HEK293 (cell line): ENCODE data around the gene GHSR.

Source experiments
- CTCF ChIA-PET: fragments of 350-600 bp; formaldehyde crosslinking; extraction: SDS; loops from one replicate; lab custom pipeline; 2021; ENCODE audit warnings: antibody characterized with exemption; lab: Yijun Ruan, JAX
- POLR2A ChIA-PET: fragments of 300-600 bp; formaldehyde crosslinking; extraction: SDS; loops from one replicate; lab custom pipeline; 2020; ENCODE audit warnings: antibody characterized with exemption, inconsistent platforms; lab: Yijun Ruan, JAX
- H3K27ac ChIP-seq: fragments of 200-500 bp; sonication (Bioruptor generic); 2 replicates; pipeline ENCODE4 v1.5.1; 2014; ENCODE audit warnings: low read depth, low read length, control low read depth, inconsistent platforms; ENCODE audit errors: extremely low read depth
- H3K36me3 ChIP-seq, 2 experiments: fragments of 200-500 bp in 1 of 2; sonication (Bioruptor generic) in 1 of 2; 1 replicate in 1 of 2; 2 replicates in 1 of 2; pipeline ENCODE4 v1.5.1; 2014 to 2017; ENCODE audit warnings: inconsistent platforms in 2 of 2, low read length in 2 of 2; ENCODE audit not compliant: control insufficient read depth in 2 of 2, insufficient read depth in 1 of 2
- H3K4me1 ChIP-seq: fragments of 200-500 bp; sonication (Bioruptor generic); 2 replicates; pipeline ENCODE4 v1.5.1; 2014; ENCODE audit warnings: mild to moderate bottlenecking, low read length, inconsistent platforms; ENCODE audit not compliant: control insufficient read depth, insufficient read depth
- H3K4me3 ChIP-seq: 2 replicates; pipeline ENCODE4 v1.5.1; 2011; ENCODE audit warnings: low read depth, mild to moderate bottlenecking, control low read depth, low read length, moderate library complexity
- H3K9me3 ChIP-seq: fragments of 200-500 bp; sonication (Bioruptor generic); 2 replicates; pipeline ENCODE4 v1.5.1; 2014; ENCODE audit warnings: low read depth, low read length, inconsistent platforms; ENCODE audit not compliant: control insufficient read depth, insufficient read depth
- GFI1B ChIP-seq: fragments of 450-650 bp; formaldehyde crosslinking; IDR thresholded peaks from 2 replicates; pipeline ENCODE4 v1.5.1; 2016; ENCODE audit warnings: missing biosample characterization, missing genetic modification characterization
- PRDM6 ChIP-seq: fragments of 450-650 bp; formaldehyde crosslinking; IDR thresholded peaks from 2 replicates; pipeline ENCODE4 v1.5.1; 2017; ENCODE audit warnings: missing biosample characterization, missing genetic modification characterization
- SETDB1 ChIP-seq: IDR thresholded peaks from one replicate; pipeline ENCODE4 v1.6.1; 2017; ENCODE audit warnings: mild to moderate bottlenecking, low read length, moderate library complexity, mixed read lengths; ENCODE audit not compliant: insufficient read length
- ZBTB10 ChIP-seq: fragments of 450-650 bp; formaldehyde crosslinking; IDR thresholded peaks from 2 replicates; pipeline ENCODE4 v1.5.1; 2016; ENCODE audit warnings: missing biosample characterization, missing genetic modification characterization
- ZFP37 ChIP-seq: fragments of 450-650 bp; formaldehyde crosslinking; IDR thresholded peaks from 2 replicates; pipeline ENCODE4 v1.5.1; 2016; ENCODE audit warnings: missing biosample characterization, missing genetic modification characterization
- ZNF16 ChIP-seq: fragments of 450-650 bp; formaldehyde crosslinking; IDR thresholded peaks from 2 replicates; pipeline ENCODE4 v1.5.1; 2016; ENCODE audit warnings: low read depth, missing biosample characterization, missing genetic modification characterization
- ZNF449 ChIP-seq: fragments of 450-650 bp; formaldehyde crosslinking; IDR thresholded peaks from 2 replicates; pipeline ENCODE4 v1.5.1; 2017; ENCODE audit warnings: missing biosample characterization, mild to moderate bottlenecking, missing genetic modification characterization, moderate library complexity
- ZNF514 ChIP-seq: fragments of 450-650 bp; formaldehyde crosslinking; IDR thresholded peaks from 2 replicates; pipeline ENCODE4 v1.5.1; 2016; ENCODE audit warnings: missing biosample characterization, missing genetic modification characterization
- ZNF658 ChIP-seq: fragments of 450-650 bp; formaldehyde crosslinking; IDR thresholded peaks from 2 replicates; pipeline ENCODE4; 2016; ENCODE audit warnings: missing biosample characterization, missing genetic modification characterization
- ZNF670 ChIP-seq: fragments of 450-650 bp; formaldehyde crosslinking; IDR thresholded peaks from 2 replicates; pipeline ENCODE4 v1.5.1; 2016; ENCODE audit warnings: missing biosample characterization, missing genetic modification characterization, low read depth
- ZNF701 ChIP-seq: fragments of 450-650 bp; formaldehyde crosslinking; IDR thresholded peaks from 2 replicates; pipeline ENCODE4 v1.5.1; 2016; ENCODE audit warnings: missing biosample characterization, missing genetic modification characterization

Gene GHSR

GRCh38 chr3:172471903-172472302 is 23.6 kb upstream of the GHSR start:
- CTCF ChIA-PET, result interaction anchor here (0.6 to 1.2 kb wide), 6 partner anchors 9 to 1426 kb away, joined by 3 to 9 read pairs (median 4); no protein-coding TSS in a partner anchor
- POLR2A ChIA-PET, result no interaction called here

GRCh38 chr3:172470588-172470987 is 22.3 kb upstream of the GHSR start:
- H3K9me3 ChIP-seq, result no peaks in the 10 kb centered on the region
- no peak overlapping the region for H3K4me3 ChIP-seq
- no peak for TF ChIP-seq ZNF449 (tag by site-specific recombination)
- no peak for TF ChIP-seq ZNF701 (tag by site-specific recombination)
- TF ChIP-seq ZNF658 (tag by site-specific recombination), result no peak
- TF ChIP-seq, all 188 proteins: peak for 0
- Histone ChIP-seq H3K4me1 (no peaks in the 10 kb centered on the region), H3K27ac (no peak overlapping the region), H3K36me3 (no peaks in the 10 kb centered on the region)
- POLR2A ChIA-PET, result no interaction called here
- CTCF ChIA-PET, result interaction anchor here (0.6 to 1.0 kb wide), 3 partner anchors 9 to 714 kb away, joined by 3 to 8 read pairs (median 4); no protein-coding TSS in a partner anchor

More at GRCh38 chr3:172471903-172472302, 23.6 kb upstream of the GHSR start:
- Histone ChIP-seq H3K36me3 (no peaks in the 10 kb centered on the region), H3K4me3 (no peak overlapping the region), H3K27ac (no peak overlapping the region), H3K9me3 (no peaks in the 10 kb centered on the region), H3K4me1 (no peaks in the 10 kb centered on the region)
- TF ChIP-seq SETDB1, result peak; percentile 44
- no peak for TF ChIP-seq ZFP37 (tag by site-specific recombination)
- no peak for TF ChIP-seq ZNF514 (tag by site-specific recombination)

- H3K4me1 ChIP-seq, result no peaks in the 10 kb centered on the region
- ChIA-PET CTCF (interaction anchor here (0.7 to 1.7 kb wide), 3 partner anchors 10 to 130 kb away, joined by 3 to 4 read pairs (median 4); no protein-coding TSS in a partner anchor), POLR2A (no interaction called here)
- H3K9me3 ChIP-seq, result no peaks in the 10 kb centered on the region
- H3K36me3 ChIP-seq, result no peaks in the 10 kb centered on the region
- no peak overlapping the region for H3K27ac ChIP-seq
- no peak overlapping the region for H3K4me3 ChIP-seq
- TF ChIP-seq ZNF670 (tag by site-specific recombination) (no peak), GFI1B (peak; percentile 83), ZNF16 (tag by site-specific recombination) (no peak), PRDM6 (peak; percentile 77), ZBTB10 (tag by site-specific recombination) (no peak)
Observed at GRCh38 chr3:172467170-172467824, 19.0 kb upstream of the GHSR start.
